ENCODE results near the gene RELL2.

- TF ChIP-seq EP300 (IDR thresholded peaks at IDR 0.05; ENCODE audit: borderline replicate concordance in 1 of 2, low read depth in 1 of 2, low read length in 1 of 2) = no peak
- TF ChIP-seq CTCF (IDR thresholded peaks at IDR 0.05) = no peak
- TF ChIP-seq RAD21 (IDR thresholded peaks at IDR 0.05; ENCODE audit: low read length) = no peak
- no peak for TF ChIP-seq REST (IDR thresholded peaks at IDR 0.05; ENCODE audit: low read depth, low read length)
- TF ChIP-seq SMC3 (IDR thresholded peaks at IDR 0.05; ENCODE audit: low read depth, low read length) = no peak
- TF ChIP-seq MXI1 (IDR thresholded peaks at IDR 0.05; ENCODE audit: low read depth, low read length) = no peak
- no peak for TF ChIP-seq ZBTB33 (IDR thresholded peaks at IDR 0.05; ENCODE audit: borderline replicate concordance, low read depth)
- no peak for TF ChIP-seq MAX (IDR thresholded peaks at IDR 0.05; ENCODE audit: low read depth)
- TF ChIP-seq TAF1 (IDR thresholded peaks at IDR 0.05; ENCODE audit: borderline replicate concordance, low read depth, low read length) = no peak
- TF ChIP-seq SIN3A (IDR thresholded peaks at IDR 0.05; ENCODE audit: borderline replicate concordance, low read depth, low read length) = no peak
- no peak for TF ChIP-seq MEF2A (IDR thresholded peaks at IDR 0.05; ENCODE audit: borderline replicate concordance, low read depth)
- no peak for TF ChIP-seq GABPA (IDR thresholded peaks at IDR 0.05; ENCODE audit: low read depth)
Observed at GRCh38 chr5:141668601-141669265, 31.9 kb downstream of the RELL2 start.

Measured in SK-N-SH (cell line).